GM04503 (cell line): ENCODE data around the gene TMEM168.
A peak's percentile ranks its signal among the peaks of the same experiment; 100 is the strongest.
"Not testable (repeated sequence)": the region's sequence is repeated elsewhere in the genome, so short reads cannot be mapped to it uniquely, and the experiment has no call there.

Experiments used
- DNase-seq: peaks from one replicate; pipeline ENCODE4 v3.0.0-alpha.2; 2012; ENCODE audit warnings: low read depth

Gene TMEM168

DNA sequence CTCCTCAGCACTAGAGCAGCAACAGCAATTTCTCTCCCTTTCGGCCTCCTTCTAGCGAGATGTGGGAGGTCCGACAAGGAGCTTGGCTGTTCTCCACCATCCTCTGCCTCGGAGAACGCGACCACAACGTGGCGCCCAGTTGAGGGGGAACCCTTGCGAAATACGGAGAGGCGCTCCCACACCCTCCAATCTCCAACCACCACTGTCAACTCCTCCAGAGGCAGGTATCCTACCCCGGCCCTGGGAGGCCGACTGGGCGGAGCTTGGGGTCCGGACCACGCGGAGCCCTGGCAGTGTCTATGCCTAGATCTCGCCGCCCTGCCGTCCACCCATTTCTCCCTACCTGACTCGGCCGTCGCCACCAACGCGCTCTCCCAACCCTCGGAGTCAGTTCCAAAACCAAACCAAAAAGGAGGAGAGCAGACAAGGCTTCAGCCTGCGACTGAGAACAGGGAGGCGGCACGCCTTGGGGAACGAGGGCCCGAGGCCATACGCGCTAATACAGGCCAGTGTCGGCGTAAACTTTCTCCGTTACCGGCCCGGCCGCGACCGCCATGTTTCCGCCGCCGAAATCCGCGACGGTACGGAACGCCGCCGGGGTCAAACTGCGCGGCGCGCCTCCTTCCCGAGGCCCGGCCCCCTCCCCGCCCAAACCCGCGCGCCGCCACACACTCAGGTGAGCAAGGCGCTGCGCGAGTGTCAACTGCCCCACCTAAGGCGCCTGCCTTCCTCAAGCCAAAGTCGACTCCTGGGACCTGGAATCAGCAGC, at the start of gene TMEM168:
TSS of gene TMEM168 (minus strand) at position 577 of the 769 bp plus-strand sequence. CDS start 5,568 bp downstream, outside the sequence.
- DNase-seq, result peak; percentile 37

DNA sequence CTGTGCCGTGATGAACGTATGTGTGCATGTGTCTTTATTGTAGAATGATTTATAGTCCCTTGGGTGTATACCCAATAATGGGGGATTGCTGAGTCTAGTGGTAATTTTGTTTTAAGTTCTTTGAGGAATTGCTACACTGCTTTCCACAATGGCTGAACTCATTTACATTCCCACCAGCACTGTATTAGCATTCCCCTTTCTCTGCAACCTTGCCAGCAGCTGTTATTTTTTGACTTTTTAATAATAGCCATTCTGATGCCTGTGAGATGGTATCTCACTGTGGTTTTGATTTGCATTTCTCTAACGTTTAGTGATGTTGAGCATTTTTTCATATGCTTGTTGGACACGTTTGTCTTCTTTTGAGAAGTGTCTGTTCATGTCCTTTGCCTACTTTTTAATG, 45.7 kb upstream of the TMEM168 start:
- DNase-seq, result not testable (repeated sequence)

DNA sequence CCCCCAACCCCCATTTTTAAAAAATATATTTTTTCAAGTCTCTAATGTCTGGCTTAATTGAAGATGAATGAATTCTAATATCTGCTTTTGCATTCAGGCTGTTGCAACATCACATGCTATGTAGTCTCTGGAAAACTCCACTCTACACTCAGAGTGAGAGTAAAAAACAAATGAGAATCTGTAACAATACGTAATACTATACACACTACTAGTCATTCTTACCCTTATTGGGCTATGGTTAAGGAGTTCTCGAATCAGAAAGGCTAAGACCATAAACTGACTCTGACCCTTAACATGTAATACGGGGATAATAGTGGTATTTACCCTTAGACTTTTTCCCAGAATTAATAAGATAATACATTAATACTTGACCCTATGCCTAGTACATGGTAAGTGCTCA, 42.9 kb upstream of the TMEM168 start:
- DNase-seq, result no peak

- DNase-seq, result no peak
Measured at GRCh38 chr7:112830769-112831168, 40.6 kb upstream of the TMEM168 start.

DNA sequence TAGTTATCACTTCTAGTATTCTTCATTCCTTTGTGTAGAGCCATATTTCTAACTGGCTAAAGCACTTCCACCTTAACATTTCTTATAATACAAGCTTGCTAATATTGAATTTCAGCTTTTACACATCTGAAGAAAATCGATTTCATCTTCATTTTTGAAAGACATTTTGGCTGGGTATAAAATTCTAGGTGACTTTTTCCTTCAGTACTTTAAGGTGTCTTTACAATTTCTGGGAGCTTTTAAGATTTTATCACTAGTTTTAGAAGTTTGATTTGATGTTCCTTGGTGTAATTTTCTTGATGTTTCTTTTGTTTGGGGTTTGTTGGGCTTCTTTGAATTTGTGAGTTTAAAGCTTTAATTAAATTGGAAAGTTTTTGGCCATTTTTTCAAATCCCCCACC, 38.5 kb upstream of the TMEM168 start:
- no peak for DNase-seq

- no peak for DNase-seq
Measured at GRCh38 chr7:112821345-112821744, 31.2 kb upstream of the TMEM168 start.

DNA sequence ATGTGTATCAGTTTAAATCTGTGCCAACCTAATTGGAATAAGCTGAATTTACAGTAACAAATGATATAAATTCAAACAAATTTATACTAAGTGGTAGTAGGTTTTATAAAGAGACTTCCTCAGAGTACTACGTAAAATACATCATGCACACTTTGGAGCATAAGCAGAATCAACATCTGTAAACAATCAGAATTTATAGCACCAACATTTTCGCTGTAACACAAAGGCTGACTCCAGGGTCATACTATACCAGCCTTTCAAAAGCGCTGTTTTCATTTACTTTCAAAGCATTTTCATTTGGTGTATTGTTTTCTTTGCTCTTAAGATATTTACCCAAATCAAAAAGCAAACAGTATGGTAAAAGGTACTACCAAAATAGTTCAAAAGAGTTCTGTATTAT, 29.3 kb upstream of the TMEM168 start:
- DNase-seq, result no peak

DNA sequence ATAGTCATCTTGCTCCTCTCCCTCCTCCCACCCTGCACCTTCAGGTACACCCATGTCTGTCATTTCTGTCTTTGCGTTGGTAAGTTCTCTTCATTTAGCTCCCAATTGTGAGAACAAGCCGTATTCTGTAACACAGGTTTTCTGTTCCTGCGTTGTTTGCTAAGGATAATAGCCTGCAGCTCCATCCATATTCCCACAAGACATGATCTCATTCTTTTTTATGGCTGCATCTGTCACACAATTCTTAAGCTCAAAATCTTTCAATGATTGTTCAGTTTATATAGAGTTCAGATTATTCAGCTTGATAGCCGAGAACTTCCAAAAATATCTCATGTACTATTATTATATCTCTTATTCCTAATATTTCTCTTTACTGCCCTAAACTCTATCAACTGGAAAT, 16.0 kb upstream of the TMEM168 start:
- DNase-seq, result no peak

- DNase-seq, result no peak
Measured at GRCh38 chr7:112802406-112802805, 12.2 kb upstream of the TMEM168 start.

DNA sequence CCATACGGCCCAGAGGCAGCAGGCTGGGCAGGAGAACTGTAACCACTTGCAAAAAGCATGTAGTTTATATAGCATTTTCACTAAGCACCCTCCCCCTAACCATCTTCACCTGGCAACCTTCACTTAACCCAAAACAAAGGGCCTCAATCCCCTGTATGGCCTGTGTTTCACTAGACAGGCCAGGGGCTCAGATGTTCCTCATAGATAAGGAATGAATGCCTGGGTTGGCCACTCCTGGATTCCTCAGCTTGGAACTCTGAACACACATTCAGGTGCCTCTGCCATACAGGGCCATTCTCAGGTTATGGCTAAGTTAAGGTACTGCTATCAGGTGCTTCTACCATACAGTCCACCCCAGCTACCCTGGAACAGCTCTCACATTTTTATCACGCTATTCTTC, 10.3 kb upstream of the TMEM168 start:
- no peak for DNase-seq

DNA sequence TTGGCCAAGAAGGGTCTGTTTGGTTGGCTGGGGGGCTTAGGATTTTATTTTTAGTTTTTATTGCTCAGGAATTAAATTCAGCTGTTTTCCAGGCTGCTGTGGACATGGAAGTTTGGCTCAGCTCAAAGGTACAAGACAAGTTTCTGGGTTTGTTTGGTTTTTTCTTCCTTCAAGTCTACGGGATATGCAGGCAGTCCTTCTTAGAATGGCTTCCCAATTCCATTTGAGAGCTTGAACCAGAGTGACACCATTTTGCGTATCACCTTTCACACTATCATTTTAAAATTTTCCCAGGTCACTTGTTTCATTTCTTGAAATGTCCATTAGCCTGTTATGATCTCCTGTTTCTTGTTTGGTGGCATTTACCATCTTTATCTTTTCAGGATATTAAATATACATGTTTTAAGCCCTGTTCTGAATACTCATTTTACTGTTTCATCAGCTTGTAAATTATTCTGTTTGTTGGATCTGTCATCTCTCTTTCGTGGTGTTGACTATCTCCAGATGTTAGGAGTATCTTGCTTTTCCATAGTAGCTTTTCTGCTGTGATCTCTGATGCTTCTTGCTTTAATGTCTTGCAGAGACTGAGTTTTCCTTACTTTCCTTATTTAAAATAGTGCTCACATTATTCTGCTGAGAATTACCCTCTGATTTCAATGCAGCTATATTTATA, 9.4 kb upstream of the TMEM168 start:
- no peak for DNase-seq

DNA sequence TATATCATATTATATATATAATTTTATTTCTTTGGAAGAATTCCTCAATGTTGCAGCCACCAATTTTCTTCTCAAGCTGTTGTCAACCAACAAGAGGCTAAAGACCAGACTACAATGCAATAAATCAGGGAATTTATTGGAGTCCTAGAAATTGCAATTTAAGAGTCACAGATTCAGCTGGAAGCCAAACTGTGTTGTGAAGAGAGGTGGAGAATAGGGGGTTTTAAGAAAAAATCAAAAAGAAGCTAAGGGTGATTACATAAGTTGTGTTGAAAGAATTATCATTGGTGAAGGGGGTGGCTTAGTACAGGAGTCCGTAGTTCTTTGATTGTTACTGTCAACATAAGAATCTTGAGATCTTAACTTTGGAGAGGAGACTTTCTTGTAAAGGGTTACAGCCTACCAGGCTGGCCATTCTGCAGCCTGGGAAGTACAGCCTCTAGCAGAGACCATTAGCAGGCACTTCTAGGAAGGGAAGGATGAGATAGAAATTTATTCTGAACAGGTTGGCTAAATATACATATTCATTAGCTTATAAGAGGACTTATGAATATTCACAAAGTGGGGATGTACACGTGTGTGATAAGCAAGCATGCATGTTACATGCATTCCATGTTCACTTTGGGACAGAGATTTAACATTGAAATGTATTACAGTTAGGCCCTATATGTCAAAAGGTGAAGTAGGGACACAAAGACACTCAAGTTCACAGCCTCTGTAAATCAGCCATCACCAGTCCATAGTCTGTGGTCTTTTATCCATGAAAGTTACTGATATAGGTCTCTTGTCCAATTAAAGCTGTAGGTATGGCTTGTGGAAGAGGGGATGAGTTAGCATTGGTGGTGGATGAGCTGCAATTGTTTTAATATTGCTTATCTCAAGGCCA, 8.3 kb upstream of the TMEM168 start:
- no peak for DNase-seq

- DNase-seq, result not testable (repeated sequence)
Measured at GRCh38 chr7:112796552-112796951, 6.4 kb upstream of the TMEM168 start.

- DNase-seq, result no peak
Measured at GRCh38 chr7:112792441-112792840, 2.2 kb upstream of the TMEM168 start.

GRCh38 chr7:112791465-112792168, 1.4 kb upstream of the TMEM168 start:
- no peak for DNase-seq

DNA sequence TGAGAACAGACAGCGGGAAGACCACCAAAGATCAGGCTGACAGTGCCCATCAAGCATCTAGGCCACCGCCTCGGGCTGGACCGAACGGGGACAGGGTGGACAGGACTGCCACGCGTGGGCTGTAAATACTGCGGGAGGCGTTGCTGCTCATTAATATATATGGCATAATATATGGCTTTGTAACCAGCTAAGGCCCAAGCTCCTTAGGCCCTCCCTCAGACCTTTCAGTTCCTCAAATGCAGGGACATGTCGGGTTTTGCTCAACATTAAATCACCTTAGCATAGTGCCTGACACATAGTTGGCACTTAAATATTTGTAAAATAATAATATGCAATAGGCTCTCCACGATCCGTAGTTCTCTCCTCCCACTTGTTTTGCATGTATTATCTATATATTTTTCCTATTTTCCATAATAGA, 402 bp upstream of the TMEM168 start:
- no peak for DNase-seq

- no peak for DNase-seq
Measured at GRCh38 chr7:112789453-112789816, 758 bp downstream of the TMEM168 start.

DNA sequence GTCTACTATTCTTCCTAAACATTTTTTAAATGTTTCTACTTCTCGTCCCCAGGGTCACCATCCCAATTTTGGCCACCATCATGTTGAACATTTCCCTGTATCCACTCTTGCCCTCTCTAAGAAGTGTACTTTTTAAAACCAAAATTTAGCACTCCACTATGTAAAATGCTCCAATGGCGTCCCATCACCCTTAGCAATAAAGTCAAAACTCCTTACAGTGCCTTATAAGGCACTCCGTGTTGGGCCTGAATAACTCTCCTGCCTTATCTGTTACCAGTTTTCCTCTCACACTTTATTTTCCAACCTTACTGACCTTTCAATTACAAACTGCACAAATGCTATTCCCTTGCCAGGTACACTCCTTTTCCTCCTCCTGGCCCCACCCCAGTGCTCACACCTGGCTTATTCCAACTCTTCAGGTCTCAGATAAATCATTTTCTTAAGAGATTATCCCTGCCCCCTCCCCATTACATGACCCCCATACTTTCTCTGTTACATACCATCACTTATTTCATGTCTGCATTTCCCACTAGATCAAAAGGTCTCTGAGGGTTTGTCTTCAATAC, 1.3 kb downstream of the TMEM168 start:
- no peak for DNase-seq

GRCh38 chr7:112784603-112785002, 5.6 kb downstream of the TMEM168 start:
- DNase-seq, result no peak

DNA sequence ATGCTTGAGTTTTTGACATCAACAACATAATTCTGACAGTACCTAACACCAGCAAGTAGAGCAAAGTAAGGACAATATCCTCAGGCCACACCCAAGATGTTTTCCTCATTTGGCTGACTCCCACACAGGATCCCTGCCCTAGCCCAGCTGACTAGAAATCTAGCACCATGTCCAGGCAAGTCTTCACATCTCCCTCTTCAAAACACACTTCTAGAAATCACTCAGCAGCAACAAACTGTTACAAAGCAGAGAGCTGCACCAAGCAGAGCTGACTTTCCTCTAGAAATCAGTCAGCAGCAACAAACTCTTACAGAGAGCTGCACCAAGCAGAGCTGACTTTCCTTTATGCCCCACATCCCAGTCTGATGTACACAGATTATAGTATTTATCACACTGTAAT, 7.7 kb downstream of the TMEM168 start:
- no peak for DNase-seq

DNA sequence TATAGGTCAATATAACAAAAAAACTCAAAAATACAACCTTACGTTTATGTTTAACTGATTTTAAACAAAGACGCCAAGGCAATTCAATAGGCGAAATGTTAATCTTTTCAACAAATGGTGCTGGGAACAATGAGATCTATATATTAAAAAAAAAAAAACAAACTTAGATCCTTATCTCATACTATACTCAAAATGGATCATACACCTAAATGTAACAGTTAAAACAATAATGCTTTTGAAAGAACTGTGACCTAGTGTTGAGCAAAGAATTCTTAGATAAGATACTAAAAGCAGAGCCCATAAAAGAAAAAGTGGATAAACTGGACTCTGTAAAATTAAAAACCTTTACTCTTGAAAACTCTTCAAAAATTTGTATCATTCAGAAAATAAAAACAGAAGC, 8.6 kb downstream of the TMEM168 start:
- no peak for DNase-seq

DNA sequence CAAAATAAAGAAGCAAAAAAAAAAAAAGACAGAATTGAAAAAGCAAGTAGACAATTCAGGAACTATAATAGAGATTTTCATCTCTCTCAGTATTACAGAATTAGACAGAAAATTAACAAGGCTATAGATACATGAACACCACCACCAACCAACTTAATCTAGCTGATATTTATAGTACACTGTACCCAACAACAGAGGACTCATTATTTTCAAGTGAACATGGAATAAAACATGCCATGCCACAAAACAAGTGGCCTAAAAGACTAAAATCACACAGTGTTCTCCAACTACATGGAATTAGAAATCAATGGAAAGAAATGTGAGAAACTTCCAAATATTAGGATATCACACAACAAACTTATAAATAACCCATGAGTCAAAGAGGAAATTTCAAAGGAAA, 9.1 kb downstream of the TMEM168 start:
- DNase-seq, result no peak
